DOHH2 (cell line): ENCODE measurements around the gene SERP2.

ENCODE experiments used
- EZH2phosphoT487 ChIP-seq: fragments of 200-600 bp; sonication (generic); IDR thresholded peaks from 2 replicates; pipeline ENCODE4 v1.6.1; 2017; ENCODE audit warnings: borderline replicate concordance, mild to moderate bottlenecking, antibody characterized with exemption, low read length, moderate library complexity, mixed read lengths
- TF ChIP-seq, protein P1 (sequence below): fragments of 200-600 bp; sonication (generic); IDR thresholded peaks from one replicate; pipeline ENCODE4 v1.5.1; 2014; ENCODE audit warnings: antibody characterized with exemption, mild to moderate bottlenecking, low read depth, low read length; ENCODE audit not compliant: poor library complexity, severe bottlenecking

DNA sequence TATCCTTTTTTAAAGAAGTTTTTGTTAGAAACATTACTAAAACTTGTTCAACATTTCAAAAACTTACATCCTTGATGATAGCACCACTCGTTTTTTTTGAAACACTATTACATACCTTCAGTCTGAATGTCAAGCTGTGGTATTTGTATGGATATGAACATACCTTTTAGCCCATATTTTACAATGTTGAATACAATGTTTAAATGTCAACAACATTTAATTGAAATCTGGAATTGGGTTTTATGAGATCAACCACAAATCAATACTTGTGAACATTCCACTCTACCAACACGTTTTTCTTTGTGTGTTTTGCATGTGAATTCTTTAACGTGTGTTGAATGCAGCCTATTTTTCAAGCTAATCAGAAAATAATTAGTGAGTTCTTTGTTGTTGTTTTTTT is 4.7 kb downstream of the SERP2 start:
- TF ChIP-seq, protein P1, sequence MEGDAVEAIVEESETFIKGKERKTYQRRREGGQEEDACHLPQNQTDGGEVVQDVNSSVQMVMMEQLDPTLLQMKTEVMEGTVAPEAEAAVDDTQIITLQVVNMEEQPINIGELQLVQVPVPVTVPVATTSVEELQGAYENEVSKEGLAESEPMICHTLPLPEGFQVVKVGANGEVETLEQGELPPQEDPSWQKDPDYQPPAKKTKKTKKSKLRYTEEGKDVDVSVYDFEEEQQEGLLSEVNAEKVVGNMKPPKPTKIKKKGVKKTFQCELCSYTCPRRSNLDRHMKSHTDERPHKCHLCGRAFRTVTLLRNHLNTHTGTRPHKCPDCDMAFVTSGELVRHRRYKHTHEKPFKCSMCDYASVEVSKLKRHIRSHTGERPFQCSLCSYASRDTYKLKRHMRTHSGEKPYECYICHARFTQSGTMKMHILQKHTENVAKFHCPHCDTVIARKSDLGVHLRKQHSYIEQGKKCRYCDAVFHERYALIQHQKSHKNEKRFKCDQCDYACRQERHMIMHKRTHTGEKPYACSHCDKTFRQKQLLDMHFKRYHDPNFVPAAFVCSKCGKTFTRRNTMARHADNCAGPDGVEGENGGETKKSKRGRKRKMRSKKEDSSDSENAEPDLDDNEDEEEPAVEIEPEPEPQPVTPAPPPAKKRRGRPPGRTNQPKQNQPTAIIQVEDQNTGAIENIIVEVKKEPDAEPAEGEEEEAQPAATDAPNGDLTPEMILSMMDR: no peak
- no peak for TF ChIP-seq EZH2phosphoT487
